GM18520 (cell line): Measurements from ENCODE around the gene PTCH2.
"Not testable (repeated sequence)": the region's sequence is repeated elsewhere in the genome, so short reads cannot be mapped to it uniquely, and the experiment has no call there.

Source experiments
- ATAC-seq: cut with Tn5 transposase; IDR thresholded peaks from one replicate; pipeline ENCODE4 v1.9.1; 2021; ENCODE audit not compliant: unreplicated experiment

The PTCH2 gene

GRCh38 chr1:44819608-44820327 is 23.3 kb downstream of the PTCH2 start:
- peak; percentile 68 for ATAC-seq

GRCh38 chr1:44819196-44819607 is 23.9 kb downstream of the PTCH2 start:
- ATAC-seq: no peak

- no peak for ATAC-seq
Observed at GRCh38 chr1:44817771-44818495, 25.1 kb downstream of the PTCH2 start.

GRCh38 chr1:44817307-44817706 is 25.7 kb downstream of the PTCH2 start:
- no peak for ATAC-seq

- not testable (repeated sequence) for ATAC-seq
Observed at GRCh38 chr1:44815926-44816325, 27.1 kb downstream of the PTCH2 start.

- ATAC-seq: no peak
Observed at GRCh38 chr1:44812822-44813543, 30.1 kb downstream of the PTCH2 start.

- no peak for ATAC-seq
Observed at GRCh38 chr1:44811234-44811633, 31.8 kb downstream of the PTCH2 start.

- ATAC-seq: not testable (repeated sequence)
Observed at GRCh38 chr1:44810762-44811105, 32.3 kb downstream of the PTCH2 start.

- no peak for ATAC-seq
Observed at GRCh38 chr1:44810101-44810761, 32.8 kb downstream of the PTCH2 start.

GRCh38 chr1:44808938-44809917 is 33.8 kb downstream of the PTCH2 start:
- no peak for ATAC-seq

- peak; percentile 32 for ATAC-seq
Observed at GRCh38 chr1:44808063-44808937, 34.8 kb downstream of the PTCH2 start, which contains the start of gene BTBD19. Gene BTBD19, plus strand, starts transcription at chr1:44808523. Its CDS starts 298 bp downstream, at chr1:44808821.

- no peak for ATAC-seq
Observed at GRCh38 chr1:44807364-44808062, 35.5 kb downstream of the PTCH2 start.

- ATAC-seq: no peak
Observed at GRCh38 chr1:44806704-44807363, 36.2 kb downstream of the PTCH2 start, which contains the start of gene DYNLT4. Gene DYNLT4, minus strand, starts transcription at chr1:44807351. Its CDS starts 683 bp downstream, at chr1:44806668.

GRCh38 chr1:44806025-44806703 is 36.9 kb downstream of the PTCH2 start:
- no peak for ATAC-seq

- no peak for ATAC-seq
Observed at GRCh38 chr1:44805311-44806024, 37.6 kb downstream of the PTCH2 start.

GRCh38 chr1:44803312-44804095 is 39.5 kb downstream of the PTCH2 start:
- ATAC-seq: no peak
